NB4 (cell line): ENCODE results near the gene TAF4.

Experiments
- DNase-seq: peaks from one replicate; pipeline ENCODE4 v3.0.0; 2010; ENCODE audit warnings: low read depth
- H3K4me3 ChIP-seq: one replicate; pipeline ENCODE4 v1.5.1; 2011; ENCODE audit warnings: mild to moderate bottlenecking, low read depth, low read length, moderate library complexity
- CTCF ChIP-seq: IDR thresholded peaks from one replicate; pipeline ENCODE4 v1.5.1; 2012; ENCODE audit warnings: low read depth, low read length
- MYC ChIP-seq: IDR thresholded peaks from 2 replicates; pipeline ENCODE4 v1.6.1; 2011; ENCODE audit warnings: low read depth, low read length
- POLR2A ChIP-seq: IDR thresholded peaks from 2 replicates; pipeline ENCODE4 v1.6.1; 2011; ENCODE audit warnings: mild to moderate bottlenecking; ENCODE audit not compliant: insufficient read length; ENCODE audit errors: extremely low read depth
- TF ChIP-seq, protein P1 (sequence below): IDR thresholded peaks from 2 replicates; pipeline ENCODE4 v1.6.1; 2011; ENCODE audit warnings: low read depth, low read length

Gene TAF4

GRCh38 chr20:62104791-62105345 is 39.2 kb upstream of the TAF4 start:
- TF ChIP-seq CTCF (no peak), POLR2A (no peak), MYC (no peak)
- TF ChIP-seq, protein P1, sequence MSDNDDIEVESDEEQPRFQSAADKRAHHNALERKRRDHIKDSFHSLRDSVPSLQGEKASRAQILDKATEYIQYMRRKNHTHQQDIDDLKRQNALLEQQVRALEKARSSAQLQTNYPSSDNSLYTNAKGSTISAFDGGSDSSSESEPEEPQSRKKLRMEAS: no peak
- DNase-seq: no peak
- H3K4me3 ChIP-seq: no peak overlapping the region

DNA sequence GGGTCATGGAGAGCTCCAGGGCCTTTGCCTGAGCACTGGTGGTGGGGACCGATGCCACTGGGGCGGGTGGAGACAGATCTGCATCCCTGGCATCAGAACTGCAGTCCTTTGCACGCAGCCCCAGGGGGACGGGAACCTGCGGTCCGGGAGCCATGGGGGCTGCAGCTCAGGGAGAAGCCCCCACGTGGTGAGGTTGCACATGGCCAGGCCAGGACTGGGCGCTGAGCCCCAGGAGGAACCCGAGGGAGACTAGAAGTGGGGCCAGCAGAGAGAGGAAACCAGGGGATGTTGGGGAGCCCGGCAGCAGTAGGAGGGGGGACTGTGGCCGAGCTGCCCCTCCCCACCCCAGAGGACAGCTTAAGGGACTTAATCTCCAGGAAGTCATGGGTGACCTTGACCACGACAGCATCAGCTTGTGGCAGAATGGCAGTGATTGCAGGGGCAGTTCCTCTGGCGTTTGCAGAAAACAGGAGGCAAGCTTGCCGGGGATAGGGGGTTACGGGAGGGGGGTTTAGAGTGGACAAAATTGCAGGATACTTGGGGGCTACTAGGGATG is 38.6 kb upstream of the TAF4 start:
- TF ChIP-seq MYC (no peak), POLR2A (no peak), CTCF (no peak)
- TF ChIP-seq, protein P1: no peak
- DNase-seq: no peak
- no peak overlapping the region for H3K4me3 ChIP-seq

GRCh38 chr20:62103508-62104233 is 38.0 kb upstream of the TAF4 start:
- TF ChIP-seq, protein P1: no peak
- TF ChIP-seq POLR2A (no peak), MYC (no peak), CTCF (no peak)
- no peak for DNase-seq
- no peak overlapping the region for H3K4me3 ChIP-seq

DNA sequence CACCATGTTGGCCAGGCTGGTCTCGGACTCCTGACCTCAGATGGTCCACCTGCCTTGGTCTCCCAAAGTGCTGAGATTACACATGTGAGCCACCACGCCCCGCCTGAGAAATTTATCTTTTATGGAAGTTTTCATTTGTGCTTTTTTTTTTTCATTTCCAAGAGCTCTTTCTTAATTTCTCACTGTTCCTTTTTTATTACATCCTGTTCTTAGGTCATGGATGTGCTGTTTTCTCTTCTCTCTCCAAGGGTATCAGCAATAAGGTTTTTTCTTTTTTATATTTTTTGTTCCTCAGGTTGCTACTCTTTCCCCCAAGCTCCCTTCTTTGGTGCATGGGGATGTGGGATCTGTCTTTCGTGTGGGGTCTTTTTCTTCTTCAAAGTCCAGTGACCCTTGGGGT is 35.4 kb upstream of the TAF4 start:
- no peak for DNase-seq
- TF ChIP-seq CTCF (no peak), POLR2A (no peak), MYC (no peak)
- TF ChIP-seq, protein P1: no peak
- no peak overlapping the region for H3K4me3 ChIP-seq

DNA sequence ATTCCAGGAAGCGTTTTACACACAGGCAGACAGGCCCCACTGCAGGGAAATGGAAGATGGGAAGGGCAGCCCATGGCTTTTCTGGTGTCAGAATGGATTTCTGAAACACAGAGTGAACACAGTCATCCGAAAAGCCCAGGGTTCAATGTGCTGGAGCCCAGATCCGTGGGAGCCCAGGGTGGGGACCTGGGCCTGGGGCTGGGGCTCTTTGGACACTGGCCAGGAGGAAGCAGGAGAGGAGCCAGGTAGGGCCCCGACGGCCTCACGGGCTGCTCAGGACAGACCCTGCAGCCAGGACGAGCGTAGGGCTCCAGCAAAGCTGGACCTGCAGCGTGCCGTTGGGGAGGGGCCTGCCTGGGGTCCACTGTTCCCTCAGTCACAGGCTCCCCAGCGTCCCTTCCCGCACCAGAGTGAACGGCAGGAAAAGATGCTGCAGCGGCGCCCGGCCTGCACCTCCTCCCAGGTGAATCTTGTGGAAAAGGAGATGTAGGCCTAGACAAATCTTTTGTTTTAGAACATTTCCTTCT is 32.3 kb upstream of the TAF4 start:
- TF ChIP-seq POLR2A (no peak), CTCF (no peak), MYC (no peak)
- TF ChIP-seq, protein P1: no peak
- DNase-seq: no peak
- no peak overlapping the region for H3K4me3 ChIP-seq
